ENCODE data around the gene RABGAP1L.

The RABGAP1L gene

GRCh38 chr1:174964972-174965361 lies 805.6 kb downstream of the RABGAP1L start:
- no peak for TF ChIP-seq CTCF (IDR thresholded peaks at IDR 0.05; ENCODE audit: insufficient read depth, low read depth, low read length, missing control alignments)
- peak overlapping the region; percentile 38 for H3K4me3 ChIP-seq (ENCODE audit: low read length)
- DNase-seq (ENCODE audit: low read depth), result peak; percentile 26

GRCh38 chr1:174965362-174966007 lies 806.2 kb downstream of the RABGAP1L start:
- DNase-seq (ENCODE audit: low read depth), result no peak
- no peak for TF ChIP-seq CTCF (IDR thresholded peaks at IDR 0.05; ENCODE audit: insufficient read depth, low read depth, low read length, missing control alignments)

GRCh38 chr1:174966008-174966572 lies 806.8 kb downstream of the RABGAP1L start:
- peak; percentile 82 for DNase-seq (ENCODE audit: low read depth)
- peak overlapping the region; percentile 38 for H3K4me3 ChIP-seq (ENCODE audit: low read length)
- TF ChIP-seq CTCF (IDR thresholded peaks at IDR 0.05; ENCODE audit: insufficient read depth, low read depth, low read length, missing control alignments), result no peak

More at GRCh38 chr1:174965362-174966007, 806.2 kb downstream of the RABGAP1L start:
- peak overlapping the region; percentile 38 for H3K4me3 ChIP-seq (ENCODE audit: low read length)

GRCh38 chr1:174967845-174968705 lies 808.8 kb downstream of the RABGAP1L start:
- TF ChIP-seq CTCF (IDR thresholded peaks at IDR 0.05; ENCODE audit: insufficient read depth, low read depth, low read length, missing control alignments), result no peak
- H3K4me3 ChIP-seq (ENCODE audit: low read length), result no peak overlapping the region
- DNase-seq (ENCODE audit: low read depth), result no peak

GRCh38 chr1:174968750-174969244 lies 809.5 kb downstream of the RABGAP1L start:
- DNase-seq (ENCODE audit: low read depth), result peak; percentile 30

GRCh38 chr1:174969977-174970376 lies 810.7 kb downstream of the RABGAP1L start:
- DNase-seq (ENCODE audit: low read depth), result no peak
- no peak for TF ChIP-seq CTCF (IDR thresholded peaks at IDR 0.05; ENCODE audit: insufficient read depth, low read depth, low read length, missing control alignments)
- H3K4me3 ChIP-seq (ENCODE audit: low read length), result no peak overlapping the region

More at GRCh38 chr1:174968750-174969244, 809.5 kb downstream of the RABGAP1L start:
- TF ChIP-seq CTCF (IDR thresholded peaks at IDR 0.05; ENCODE audit: insufficient read depth, low read depth, low read length, missing control alignments), result no peak
- no peak overlapping the region for H3K4me3 ChIP-seq (ENCODE audit: low read length)
